Measurements from ENCODE around the gene KLK15. TPM values are rescaled to one million over a fixed set of nuclear protein-coding genes. Genes with fewer than 3 reads are reported as not detected.

KLK15 gene
- total and polyA plus RNA-seq, 2 of the 13 experiments (the other 11 are each of a cell fraction or from before 2014, with no cell fraction given), result not detected

DNA sequence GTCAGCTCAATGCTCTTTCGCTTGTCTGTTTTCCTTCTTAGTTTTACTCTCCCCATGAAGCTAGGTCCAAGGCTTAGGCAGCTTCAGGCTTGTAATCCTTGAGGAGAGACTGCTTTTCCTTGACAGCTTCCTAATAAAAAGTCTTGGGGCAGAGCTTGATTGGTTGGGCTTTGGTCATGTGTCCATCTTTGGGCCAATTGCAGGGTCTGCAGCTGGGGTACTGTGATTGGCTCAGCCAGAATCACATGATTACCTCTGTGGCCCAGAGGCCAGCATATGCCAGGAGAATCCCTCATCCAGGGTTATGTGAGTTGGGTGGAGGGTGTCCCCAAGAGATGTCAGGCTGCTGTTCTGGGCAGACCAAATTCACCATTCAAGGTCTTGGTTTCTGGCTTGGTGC, 17.9 kb downstream of the KLK15 start (continued):
- TF ChIP-seq, protein P1, sequence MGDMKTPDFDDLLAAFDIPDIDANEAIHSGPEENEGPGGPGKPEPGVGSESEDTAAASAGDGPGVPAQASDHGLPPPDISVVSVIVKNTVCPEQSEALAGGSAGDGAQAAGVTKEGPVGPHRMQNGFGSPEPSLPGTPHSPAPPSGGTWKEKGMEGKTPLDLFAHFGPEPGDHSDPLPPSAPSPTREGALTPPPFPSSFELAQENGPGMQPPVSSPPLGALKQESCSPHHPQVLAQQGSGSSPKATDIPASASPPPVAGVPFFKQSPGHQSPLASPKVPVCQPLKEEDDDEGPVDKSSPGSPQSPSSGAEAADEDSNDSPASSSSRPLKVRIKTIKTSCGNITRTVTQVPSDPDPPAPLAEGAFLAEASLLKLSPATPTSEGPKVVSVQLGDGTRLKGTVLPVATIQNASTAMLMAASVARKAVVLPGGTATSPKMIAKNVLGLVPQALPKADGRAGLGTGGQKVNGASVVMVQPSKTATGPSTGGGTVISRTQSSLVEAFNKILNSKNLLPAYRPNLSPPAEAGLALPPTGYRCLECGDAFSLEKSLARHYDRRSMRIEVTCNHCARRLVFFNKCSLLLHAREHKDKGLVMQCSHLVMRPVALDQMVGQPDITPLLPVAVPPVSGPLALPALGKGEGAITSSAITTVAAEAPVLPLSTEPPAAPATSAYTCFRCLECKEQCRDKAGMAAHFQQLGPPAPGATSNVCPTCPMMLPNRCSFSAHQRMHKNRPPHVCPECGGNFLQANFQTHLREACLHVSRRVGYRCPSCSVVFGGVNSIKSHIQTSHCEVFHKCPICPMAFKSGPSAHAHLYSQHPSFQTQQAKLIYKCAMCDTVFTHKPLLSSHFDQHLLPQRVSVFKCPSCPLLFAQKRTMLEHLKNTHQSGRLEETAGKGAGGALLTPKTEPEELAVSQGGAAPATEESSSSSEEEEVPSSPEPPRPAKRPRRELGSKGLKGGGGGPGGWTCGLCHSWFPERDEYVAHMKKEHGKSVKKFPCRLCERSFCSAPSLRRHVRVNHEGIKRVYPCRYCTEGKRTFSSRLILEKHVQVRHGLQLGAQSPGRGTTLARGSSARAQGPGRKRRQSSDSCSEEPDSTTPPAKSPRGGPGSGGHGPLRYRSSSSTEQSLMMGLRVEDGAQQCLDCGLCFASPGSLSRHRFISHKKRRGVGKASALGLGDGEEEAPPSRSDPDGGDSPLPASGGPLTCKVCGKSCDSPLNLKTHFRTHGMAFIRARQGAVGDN (CRISPR knock-in tag; IDR thresholded peaks at IDR 0.05), result no peak

DNA sequence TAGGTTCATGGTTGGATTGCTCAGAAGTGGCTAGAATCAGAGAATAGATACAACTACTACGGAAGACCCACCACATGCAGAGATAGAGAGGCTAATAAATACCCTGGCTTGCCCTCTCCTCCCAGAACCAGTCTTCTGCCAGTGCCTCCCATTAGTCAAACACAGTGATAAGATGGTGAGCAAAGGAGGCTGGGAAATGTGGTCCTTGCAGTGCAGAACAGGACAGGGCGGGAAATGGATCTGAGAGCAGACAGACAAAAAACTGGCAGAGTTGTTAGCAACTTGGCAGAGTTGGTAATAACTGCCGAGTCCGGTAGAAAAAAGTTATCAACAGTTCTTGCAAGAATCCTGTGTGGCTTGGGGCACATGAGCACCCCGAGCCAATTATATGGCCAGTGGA, 18.5 kb downstream of the KLK15 start:
- FAIRE-seq (no peak), DNase-seq (ENCODE audit: low spot score) (no peak), ATAC-seq (no peak)
- Histone ChIP-seq H3K9me3 (ENCODE audit: low read length) (no peaks in the 10 kb centered on the region), H3K27me3 (ENCODE audit: control insufficient read depth in 1 of 2, insufficient read depth in 2 of 2, low read length in 2 of 2) (peaks cover 2 to 19% of the 10 kb centered on the region in 2 experiments; a peak in 4 of 5 replicates), H3K79me2 (ENCODE audit: insufficient read depth, low read length) (no peaks in the 10 kb centered on the region), H3K4me3 (replicated peaks in 1 of 3; ENCODE audit: insufficient read depth in 1 of 3, low read depth in 2 of 3, low read length in 3 of 3) (no peak overlapping the region), H3K9ac (ENCODE audit: insufficient read depth, low read depth, low read length) (no peak overlapping the region), H3K4me2 (ENCODE audit: low read depth, low read length) (no peak overlapping the region), H4K20me1 (ENCODE audit: insufficient read depth, low read length) (no peaks in the 10 kb centered on the region), H3K36me3 (replicated peaks in 1 of 2; ENCODE audit: control insufficient read depth in 1 of 2, insufficient read depth in 2 of 2, low read length in 2 of 2) (no peaks in the 10 kb centered on the region), H3K27ac (ENCODE audit: extremely low read length, insufficient read depth, low read length) (no peak overlapping the region), H3K4me1 (ENCODE audit: insufficient read depth, low read length) (no peaks in the 10 kb centered on the region), H2AFZ (ENCODE audit: low read length) (no peak overlapping the region)
- TF ChIP-seq GPN1 (CRISPR knock-in tag; IDR thresholded peaks at IDR 0.05; ENCODE audit: borderline replicate concordance), result no peak
- WGBS (ENCODE audit: low lambda C conversion rate), result 36% methylated on average over 5 of the region's 5 CpGs
- CTCF ChIA-PET (ENCODE audit: low intra/inter-chr PET ratio, low total read pairs), result no interaction called here
- in situ Hi-C loops (cut with HindIII; ENCODE audit: extremely low pct_ligation_motif_present, low pct_unique_long_range_greater_than_20kb), result no loop called here
- BruUV-seq (replicated peaks), result no TSS peak
- intact Hi-C loops (cut with micrococcal nuclease; ENCODE audit: unreplicated experiment), result no loop called here
- POLR2A ChIA-PET, result no interaction called here
